IPS-18a (cell line): ENCODE data around the gene CLRN1.

Source experiments
- H3K27ac ChIP-seq: one replicate; pipeline ENCODE4 v1.5.1; 2013; ENCODE audit warnings: low read length
- H3K27me3 ChIP-seq: one replicate; pipeline ENCODE4 v1.6.1; 2013; ENCODE audit warnings: mild to moderate bottlenecking, low read length; ENCODE audit not compliant: control insufficient read depth, insufficient read depth
- H3K36me3 ChIP-seq: one replicate; pipeline ENCODE4 v1.6.1; 2013; ENCODE audit warnings: low read depth, low read length; ENCODE audit not compliant: control insufficient read depth
- H3K4me1 ChIP-seq: one replicate; pipeline ENCODE4 v1.6.1; 2013; ENCODE audit warnings: low read depth, low read length; ENCODE audit not compliant: control insufficient read depth
- H3K4me3 ChIP-seq: one replicate; pipeline ENCODE4 v1.5.1; 2013; ENCODE audit warnings: low read length
- H3K9ac ChIP-seq: one replicate; pipeline ENCODE4 v1.6.1; 2013; ENCODE audit warnings: mild to moderate bottlenecking, low read length, moderate library complexity
- H3K9me3 ChIP-seq: one replicate; pipeline ENCODE4 v1.6.1; 2013; ENCODE audit warnings: low read depth, low read length; ENCODE audit not compliant: control insufficient read depth

Gene CLRN1

GRCh38 chr3:150942221-150942620 lies 30.3 kb downstream of the CLRN1 start:
- Histone ChIP-seq H3K27me3 (no peaks in the 10 kb centered on the region), H3K4me1 (no peaks in the 10 kb centered on the region), H3K36me3 (no peaks in the 10 kb centered on the region), H3K9me3 (no peaks in the 10 kb centered on the region), H3K4me3 (no peak overlapping the region), H3K9ac (no peak overlapping the region), H3K27ac (no peak overlapping the region)

- Histone ChIP-seq H3K4me3 (no peak overlapping the region), H3K9ac (no peak overlapping the region), H3K9me3 (no peaks in the 10 kb centered on the region), H3K4me1 (no peaks in the 10 kb centered on the region), H3K27me3 (no peaks in the 10 kb centered on the region), H3K36me3 (no peaks in the 10 kb centered on the region), H3K27ac (no peak overlapping the region)
Observed at GRCh38 chr3:150936693-150937092, 35.8 kb downstream of the CLRN1 start.

DNA sequence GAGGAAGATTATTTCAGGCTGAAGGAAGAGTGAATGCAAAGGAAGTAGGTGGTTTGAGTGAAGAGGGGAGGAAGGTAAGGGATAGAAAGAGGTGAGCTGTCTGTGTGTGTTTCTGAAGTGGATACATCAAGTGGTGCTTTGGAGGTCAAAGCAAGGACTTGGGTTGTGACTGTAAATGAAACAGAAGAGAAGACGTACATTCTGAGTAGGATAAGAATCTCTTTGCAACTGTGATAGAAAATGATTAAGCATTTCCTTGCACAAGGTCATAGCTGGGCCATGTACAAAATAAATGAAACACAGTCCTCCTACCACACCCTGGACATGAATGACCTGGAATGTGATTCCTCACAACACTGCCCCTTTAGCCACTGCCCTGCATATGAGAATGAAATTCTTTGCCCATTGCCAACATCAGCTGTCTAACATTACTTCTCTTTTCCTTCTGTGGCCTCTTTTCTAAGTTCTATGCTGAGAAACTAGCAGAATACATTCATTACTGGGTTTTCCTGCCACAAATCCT lies 39.0 kb downstream of the CLRN1 start:
- H3K27me3 ChIP-seq: no peaks in the 10 kb centered on the region
- H3K9me3 ChIP-seq: no peaks in the 10 kb centered on the region
- no peak overlapping the region for H3K9ac ChIP-seq
- H3K27ac ChIP-seq: no peak overlapping the region
- no peak overlapping the region for H3K4me3 ChIP-seq
- H3K36me3 ChIP-seq: no peaks in the 10 kb centered on the region
- no peaks in the 10 kb centered on the region for H3K4me1 ChIP-seq

GRCh38 chr3:150931745-150932144 lies 40.8 kb downstream of the CLRN1 start:
- Histone ChIP-seq H3K9me3 (no peaks in the 10 kb centered on the region), H3K36me3 (no peaks in the 10 kb centered on the region), H3K4me1 (no peaks in the 10 kb centered on the region), H3K27ac (no peak overlapping the region), H3K27me3 (no peaks in the 10 kb centered on the region), H3K9ac (no peak overlapping the region), H3K4me3 (no peak overlapping the region)

- Histone ChIP-seq H3K27ac (no peak overlapping the region), H3K9me3 (no peaks in the 10 kb centered on the region)
Observed at GRCh38 chr3:150930839-150931238, 41.7 kb downstream of the CLRN1 start.

GRCh38 chr3:150928234-150928633 lies 44.3 kb downstream of the CLRN1 start:
- H3K27me3 ChIP-seq: no peaks in the 10 kb centered on the region
- no peak overlapping the region for H3K4me3 ChIP-seq
- peaks cover 5% of the 10 kb centered on the region for H3K4me1 ChIP-seq
- H3K9me3 ChIP-seq: no peaks in the 10 kb centered on the region
- no peak overlapping the region for H3K9ac ChIP-seq
- H3K27ac ChIP-seq: no peak overlapping the region
- H3K36me3 ChIP-seq: no peaks in the 10 kb centered on the region

More at GRCh38 chr3:150930839-150931238, 41.7 kb downstream of the CLRN1 start:
- no peaks in the 10 kb centered on the region for H3K27me3 ChIP-seq
- no peak overlapping the region for H3K9ac ChIP-seq
- H3K4me3 ChIP-seq: no peak overlapping the region
- no peaks in the 10 kb centered on the region for H3K36me3 ChIP-seq
- H3K4me1 ChIP-seq: peaks cover 4% of the 10 kb centered on the region

DNA sequence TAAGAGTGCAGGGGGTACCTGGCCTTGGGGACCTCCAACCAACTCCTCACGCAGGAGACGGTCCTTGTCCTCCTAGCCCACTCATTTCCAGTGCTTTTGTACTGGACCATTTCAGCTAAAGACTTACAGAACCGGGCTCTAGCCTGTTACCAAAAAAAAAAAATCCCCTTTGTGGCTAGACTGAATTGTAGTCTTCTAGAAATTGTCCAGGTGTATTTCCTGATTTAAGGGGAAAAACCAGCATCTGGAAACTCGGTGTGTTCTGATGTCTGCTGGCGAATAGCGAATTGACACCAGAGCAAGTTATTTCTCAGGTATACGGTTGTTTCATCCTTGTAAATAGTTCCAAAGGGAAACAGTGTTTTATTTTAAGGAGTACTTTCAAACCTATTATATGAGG lies 46.2 kb downstream of the CLRN1 start:
- Histone ChIP-seq H3K36me3 (no peaks in the 10 kb centered on the region), H3K4me3 (no peak overlapping the region), H3K9ac (no peak overlapping the region), H3K27me3 (no peaks in the 10 kb centered on the region), H3K9me3 (no peaks in the 10 kb centered on the region), H3K27ac (no peak overlapping the region), H3K4me1 (peaks cover 5% of the 10 kb centered on the region)

- Histone ChIP-seq H3K27me3 (no peaks in the 10 kb centered on the region), H3K9me3 (no peaks in the 10 kb centered on the region), H3K27ac (no peak overlapping the region), H3K4me3 (no peak overlapping the region), H3K9ac (no peak overlapping the region), H3K36me3 (no peaks in the 10 kb centered on the region), H3K4me1 (peaks cover 5% of the 10 kb centered on the region)
Observed at GRCh38 chr3:150925751-150926201, 46.8 kb downstream of the CLRN1 start.

DNA sequence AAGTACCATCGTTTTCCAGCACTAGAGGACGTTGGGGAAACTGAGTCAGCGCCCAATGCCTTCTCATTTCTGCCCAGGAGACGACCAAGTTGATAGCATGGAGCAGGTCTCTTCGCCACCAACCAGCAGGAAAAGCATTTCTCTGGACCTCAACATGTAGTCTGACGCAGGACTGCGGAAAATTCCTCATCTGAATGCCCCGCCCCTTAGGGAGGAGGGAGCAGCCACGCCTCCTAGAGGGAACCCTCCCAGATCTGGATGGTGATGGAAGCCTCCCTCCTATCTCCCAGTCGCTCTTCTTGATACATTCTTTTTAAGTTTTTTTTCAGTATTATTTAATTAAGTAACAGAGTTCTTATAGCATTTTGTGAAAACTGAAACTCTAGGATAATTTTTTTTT lies 49.9 kb downstream of the CLRN1 start:
- Histone ChIP-seq H3K9me3 (no peaks in the 10 kb centered on the region), H3K4me3 (no peak overlapping the region), H3K27ac (no peak overlapping the region), H3K4me1 (peaks cover 16% of the 10 kb centered on the region), H3K9ac (no peak overlapping the region), H3K36me3 (no peaks in the 10 kb centered on the region), H3K27me3 (no peaks in the 10 kb centered on the region)

DNA sequence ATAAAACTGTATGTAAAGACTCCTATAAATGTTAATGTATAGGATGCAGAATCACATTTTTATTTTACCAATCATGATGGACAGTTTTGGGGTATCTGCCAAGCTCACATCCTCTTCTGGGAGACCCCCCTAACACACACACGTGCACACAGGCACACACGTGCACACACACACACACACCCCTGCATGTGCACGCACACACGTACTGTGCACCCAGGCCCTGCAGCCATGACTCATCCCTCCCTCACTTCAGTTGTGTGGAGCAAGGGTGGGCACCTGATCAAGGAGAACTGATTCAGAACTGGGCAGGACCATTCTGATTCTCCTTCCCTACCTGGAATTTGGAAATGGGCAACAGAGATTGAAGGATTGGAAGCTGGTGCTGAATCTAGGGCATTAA lies 51.3 kb downstream of the CLRN1 start:
- H3K4me1 ChIP-seq: peaks cover 16% of the 10 kb centered on the region
- H3K36me3 ChIP-seq: no peaks in the 10 kb centered on the region
- no peak overlapping the region for H3K4me3 ChIP-seq
- H3K27ac ChIP-seq: no peak overlapping the region
- no peaks in the 10 kb centered on the region for H3K27me3 ChIP-seq
- no peaks in the 10 kb centered on the region for H3K9me3 ChIP-seq
- no peak overlapping the region for H3K9ac ChIP-seq

DNA sequence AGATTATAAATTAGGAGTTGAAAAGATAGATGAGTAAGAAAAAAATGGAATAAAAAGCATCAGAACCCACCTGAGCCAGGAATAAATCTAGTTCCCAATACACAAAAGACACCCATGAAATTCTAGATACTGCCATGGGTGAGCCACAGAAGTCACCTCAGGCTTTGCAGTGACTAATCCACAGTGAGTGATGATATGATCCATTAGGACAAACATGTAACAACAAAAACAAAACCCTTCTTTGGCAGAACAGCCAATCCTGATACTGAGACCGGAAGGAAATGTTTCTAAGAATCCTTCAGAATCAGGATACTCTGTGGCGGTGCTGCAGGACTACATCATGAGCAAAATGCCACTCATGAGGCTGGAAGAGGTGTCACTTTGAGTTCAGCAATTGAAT lies 52.3 kb downstream of the CLRN1 start:
- Histone ChIP-seq H3K9ac (no peak overlapping the region), H3K4me3 (no peak overlapping the region), H3K27ac (no peak overlapping the region), H3K4me1 (peaks cover 12% of the 10 kb centered on the region), H3K27me3 (no peaks in the 10 kb centered on the region), H3K9me3 (no peaks in the 10 kb centered on the region), H3K36me3 (no peaks in the 10 kb centered on the region)

DNA sequence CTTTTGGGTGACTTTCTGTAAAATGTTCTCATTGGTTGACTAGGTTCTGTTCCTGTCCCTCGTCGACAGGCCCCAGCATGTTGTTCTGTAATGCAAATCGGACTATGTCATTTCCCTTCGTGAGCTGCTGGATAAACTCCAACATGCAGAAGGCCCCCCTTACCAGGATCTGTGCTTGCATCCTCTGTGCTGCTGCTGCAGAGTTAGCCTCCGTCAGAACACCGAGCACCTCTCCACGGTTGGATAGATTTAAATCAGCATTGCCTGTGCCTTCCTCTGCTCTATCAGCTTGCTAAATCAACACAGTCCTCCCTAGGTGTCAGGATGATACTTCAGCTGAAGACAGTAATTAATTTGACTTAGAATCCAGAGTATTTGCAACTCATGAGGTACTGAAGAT lies 54.6 kb downstream of the CLRN1 start:
- Histone ChIP-seq H3K36me3 (no peaks in the 10 kb centered on the region), H3K27ac (no peak overlapping the region), H3K9me3 (no peaks in the 10 kb centered on the region), H3K4me3 (no peak overlapping the region), H3K9ac (no peak overlapping the region), H3K27me3 (no peaks in the 10 kb centered on the region), H3K4me1 (peaks cover 12% of the 10 kb centered on the region)
